Measurements from ENCODE around the gene EPYC.

DNA sequence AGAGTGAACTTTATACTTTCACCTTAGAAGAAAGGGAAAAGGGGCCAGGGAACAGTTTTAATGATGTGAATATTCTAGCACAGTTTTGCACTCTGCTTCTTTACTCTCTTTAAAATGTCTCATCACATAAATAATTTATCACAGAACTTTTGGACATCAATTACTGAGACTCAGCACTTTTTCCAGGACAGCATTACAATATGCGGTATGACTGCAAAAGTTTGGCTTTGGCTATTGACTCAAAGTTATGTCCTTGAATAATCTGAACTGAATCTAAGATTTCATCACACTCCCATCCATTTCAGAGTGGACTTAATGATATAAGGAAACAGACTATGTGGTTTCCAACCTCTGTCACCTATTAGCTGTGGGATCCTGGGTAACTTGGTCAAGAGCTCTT is 61.5 kb downstream of the EPYC start:
- TF ChIP-seq ZFP36 (IDR thresholded peaks at IDR 0.05; ENCODE audit: borderline replicate concordance, low read depth, low read length, partially characterized antibody) (no peak), GABPA (IDR thresholded peaks at IDR 0.05; ENCODE audit: low read depth, low read length) (no peak), GABPA (CRISPR knock-in tag; IDR thresholded peaks at IDR 0.05; ENCODE audit: low read depth) (no peak), EHMT2 (IDR thresholded peaks at IDR 0.05; ENCODE audit: borderline replicate concordance, low read depth, low read length) (no peak), ZNF570 (CRISPR knock-in tag; IDR thresholded peaks at IDR 0.05; ENCODE audit: borderline replicate concordance) (no peak), NFE2 (CRISPR knock-in tag; IDR thresholded peaks at IDR 0.05) (no peak)
- TF ChIP-seq, protein P1, sequence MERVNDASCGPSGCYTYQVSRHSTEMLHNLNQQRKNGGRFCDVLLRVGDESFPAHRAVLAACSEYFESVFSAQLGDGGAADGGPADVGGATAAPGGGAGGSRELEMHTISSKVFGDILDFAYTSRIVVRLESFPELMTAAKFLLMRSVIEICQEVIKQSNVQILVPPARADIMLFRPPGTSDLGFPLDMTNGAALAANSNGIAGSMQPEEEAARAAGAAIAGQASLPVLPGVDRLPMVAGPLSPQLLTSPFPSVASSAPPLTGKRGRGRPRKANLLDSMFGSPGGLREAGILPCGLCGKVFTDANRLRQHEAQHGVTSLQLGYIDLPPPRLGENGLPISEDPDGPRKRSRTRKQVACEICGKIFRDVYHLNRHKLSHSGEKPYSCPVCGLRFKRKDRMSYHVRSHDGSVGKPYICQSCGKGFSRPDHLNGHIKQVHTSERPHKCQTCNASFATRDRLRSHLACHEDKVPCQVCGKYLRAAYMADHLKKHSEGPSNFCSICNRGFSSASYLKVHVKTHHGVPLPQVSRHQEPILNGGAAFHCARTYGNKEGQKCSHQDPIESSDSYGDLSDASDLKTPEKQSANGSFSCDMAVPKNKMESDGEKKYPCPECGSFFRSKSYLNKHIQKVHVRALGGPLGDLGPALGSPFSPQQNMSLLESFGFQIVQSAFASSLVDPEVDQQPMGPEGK (CRISPR knock-in tag; IDR thresholded peaks at IDR 0.05): no peak
- TF ChIP-seq, protein P2, sequence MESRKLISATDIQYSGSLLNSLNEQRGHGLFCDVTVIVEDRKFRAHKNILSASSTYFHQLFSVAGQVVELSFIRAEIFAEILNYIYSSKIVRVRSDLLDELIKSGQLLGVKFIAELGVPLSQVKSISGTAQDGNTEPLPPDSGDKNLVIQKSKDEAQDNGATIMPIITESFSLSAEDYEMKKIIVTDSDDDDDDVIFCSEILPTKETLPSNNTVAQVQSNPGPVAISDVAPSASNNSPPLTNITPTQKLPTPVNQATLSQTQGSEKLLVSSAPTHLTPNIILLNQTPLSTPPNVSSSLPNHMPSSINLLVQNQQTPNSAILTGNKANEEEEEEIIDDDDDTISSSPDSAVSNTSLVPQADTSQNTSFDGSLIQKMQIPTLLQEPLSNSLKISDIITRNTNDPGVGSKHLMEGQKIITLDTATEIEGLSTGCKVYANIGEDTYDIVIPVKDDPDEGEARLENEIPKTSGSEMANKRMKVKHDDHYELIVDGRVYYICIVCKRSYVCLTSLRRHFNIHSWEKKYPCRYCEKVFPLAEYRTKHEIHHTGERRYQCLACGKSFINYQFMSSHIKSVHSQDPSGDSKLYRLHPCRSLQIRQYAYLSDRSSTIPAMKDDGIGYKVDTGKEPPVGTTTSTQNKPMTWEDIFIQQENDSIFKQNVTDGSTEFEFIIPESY (CRISPR knock-in tag; IDR thresholded peaks at IDR 0.05): no peak
- TF ChIP-seq, protein P3, sequence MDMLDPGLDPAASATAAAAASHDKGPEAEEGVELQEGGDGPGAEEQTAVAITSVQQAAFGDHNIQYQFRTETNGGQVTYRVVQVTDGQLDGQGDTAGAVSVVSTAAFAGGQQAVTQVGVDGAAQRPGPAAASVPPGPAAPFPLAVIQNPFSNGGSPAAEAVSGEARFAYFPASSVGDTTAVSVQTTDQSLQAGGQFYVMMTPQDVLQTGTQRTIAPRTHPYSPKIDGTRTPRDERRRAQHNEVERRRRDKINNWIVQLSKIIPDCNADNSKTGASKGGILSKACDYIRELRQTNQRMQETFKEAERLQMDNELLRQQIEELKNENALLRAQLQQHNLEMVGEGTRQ (IDR thresholded peaks at IDR 0.05; ENCODE audit: low read depth, low read length): no peak
- TF ChIP-seq, protein P3 (CRISPR knock-in tag; IDR thresholded peaks at IDR 0.05; ENCODE audit: borderline replicate concordance): no peak
